22Rv1 (cell line): Measurements from ENCODE around the gene CFAP206.

Experiments used
- CTCF ChIP-seq: fragments of 450-650 bp; IDR thresholded peaks from 2 replicates; pipeline ENCODE4 v1.5.1; 2017; ENCODE audit warnings: mild to moderate bottlenecking
- ZFX ChIP-seq: fragments of 450-650 bp; IDR thresholded peaks from 2 replicates; pipeline ENCODE4 v1.6.1; 2017; ENCODE audit warnings: antibody characterized with exemption, borderline replicate concordance

GRCh38 chr6:87498048-87498447, 90.3 kb downstream of the CFAP206 start:
- TF ChIP-seq CTCF: no peak
- TF ChIP-seq ZFX: no peak
